ENCODE data around the gene ZMIZ2.
A peak's percentile ranks its signal among the peaks of the same experiment; 100 is the strongest.
"Not testable (repeated sequence)": the region's sequence is repeated elsewhere in the genome, so short reads cannot be mapped to it uniquely, and the experiment has no call there.

ZMIZ2 gene

DNA sequence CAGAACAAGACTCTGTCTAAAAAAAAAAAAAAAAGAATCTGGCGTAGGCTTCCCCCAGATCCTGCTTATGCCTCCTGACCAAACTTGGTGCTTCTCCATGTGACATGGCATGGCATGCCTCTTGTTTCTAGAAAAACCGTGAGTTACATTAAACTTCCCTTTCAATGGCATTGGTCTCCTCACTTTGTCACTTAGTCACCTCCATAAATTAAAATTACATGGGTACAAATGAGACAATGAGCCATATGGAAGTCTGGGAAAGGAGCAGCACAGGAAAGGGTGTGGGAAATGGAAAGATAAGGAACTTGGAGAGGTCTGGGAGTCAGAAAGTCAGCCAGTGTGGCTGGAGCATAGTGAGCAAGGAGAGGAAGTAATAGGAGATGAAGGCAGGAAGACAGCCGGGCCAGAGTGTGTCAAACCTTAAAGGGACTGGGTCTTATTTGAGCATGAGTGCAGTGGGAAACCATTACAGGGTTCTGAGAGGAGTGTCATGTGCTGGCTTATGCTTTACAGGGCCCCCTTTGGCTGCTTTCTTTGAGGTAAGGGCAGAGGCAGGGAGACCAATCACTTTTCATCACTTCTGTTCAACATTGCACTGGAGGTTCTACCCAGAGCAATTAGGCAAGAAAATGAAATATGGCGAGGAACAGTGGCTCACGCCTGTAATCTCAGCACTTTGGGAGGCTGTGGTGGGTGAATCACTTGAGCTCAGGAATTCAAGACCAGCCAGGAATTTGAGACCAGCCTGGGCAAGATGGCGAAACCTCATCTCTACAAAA is 21.3 kb upstream of the ZMIZ2 start:
- DNase-seq (ENCODE audit: low spot score), result peak; percentile 69

DNA sequence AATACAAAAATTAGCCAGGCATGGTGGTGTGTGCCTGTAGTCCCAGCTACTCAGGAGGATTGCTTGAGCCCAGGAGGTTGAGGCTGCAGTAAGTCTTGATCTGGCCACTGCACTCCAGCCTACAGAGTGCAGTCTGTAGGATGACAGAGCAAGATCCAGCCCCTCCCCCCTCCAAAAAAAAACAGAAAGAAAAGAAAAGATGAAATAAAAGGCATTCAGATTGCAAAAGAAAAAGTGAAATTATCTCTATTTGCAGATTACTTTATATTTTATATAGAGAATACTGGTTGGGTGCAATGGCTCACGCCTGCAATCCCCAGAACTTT is 20.7 kb upstream of the ZMIZ2 start:
- no peak for DNase-seq (ENCODE audit: low spot score)

- no peak for DNase-seq (ENCODE audit: low spot score)
These were observed 18.6 kb upstream of the ZMIZ2 start for GRCh38 chr7:44729949-44730590.

- not testable (repeated sequence) for DNase-seq (ENCODE audit: low spot score)
These were observed 15.7 kb upstream of the ZMIZ2 start for GRCh38 chr7:44732971-44733370.

DNA sequence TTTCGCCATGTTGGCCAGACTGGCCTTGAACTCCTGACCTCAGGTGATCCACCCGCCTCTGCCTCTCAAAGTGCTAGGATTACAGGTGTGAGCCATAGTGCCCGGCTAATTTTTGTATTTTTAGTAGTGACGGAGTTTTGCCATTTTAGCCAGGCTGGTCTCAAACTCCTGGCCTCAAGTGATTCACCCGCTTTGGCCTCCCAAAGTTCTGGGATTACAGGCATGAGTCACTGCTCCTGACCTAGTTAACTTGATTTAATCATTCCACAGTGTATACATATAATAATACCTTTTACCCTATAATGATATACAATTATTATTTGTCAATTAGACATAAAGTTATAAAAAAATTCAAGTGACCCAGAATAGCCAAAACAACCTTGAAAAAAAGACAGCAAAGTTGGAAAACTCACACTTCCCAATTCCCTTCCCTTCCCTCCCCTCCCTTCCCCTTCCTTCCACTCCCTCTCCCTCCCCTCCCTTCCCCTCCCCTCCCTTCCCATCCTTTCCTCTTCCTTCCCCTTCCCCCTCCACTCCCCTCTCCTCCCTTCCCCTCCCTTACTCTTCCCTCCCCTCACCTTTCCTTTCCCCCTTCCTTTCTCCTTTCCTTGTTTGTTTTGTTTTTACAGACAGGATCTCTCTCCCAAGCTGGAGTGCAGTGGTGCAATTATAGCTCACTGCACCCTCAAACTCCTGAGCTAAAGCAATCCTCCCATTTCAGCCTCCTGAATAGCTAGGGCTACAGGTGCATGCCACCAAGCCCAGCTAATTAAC is 14.8 kb upstream of the ZMIZ2 start:
- DNase-seq (ENCODE audit: low spot score), result no peak

- DNase-seq (ENCODE audit: low spot score), result peak; percentile 71
These were observed 13.1 kb upstream of the ZMIZ2 start for GRCh38 chr7:44735403-44736165.

DNA sequence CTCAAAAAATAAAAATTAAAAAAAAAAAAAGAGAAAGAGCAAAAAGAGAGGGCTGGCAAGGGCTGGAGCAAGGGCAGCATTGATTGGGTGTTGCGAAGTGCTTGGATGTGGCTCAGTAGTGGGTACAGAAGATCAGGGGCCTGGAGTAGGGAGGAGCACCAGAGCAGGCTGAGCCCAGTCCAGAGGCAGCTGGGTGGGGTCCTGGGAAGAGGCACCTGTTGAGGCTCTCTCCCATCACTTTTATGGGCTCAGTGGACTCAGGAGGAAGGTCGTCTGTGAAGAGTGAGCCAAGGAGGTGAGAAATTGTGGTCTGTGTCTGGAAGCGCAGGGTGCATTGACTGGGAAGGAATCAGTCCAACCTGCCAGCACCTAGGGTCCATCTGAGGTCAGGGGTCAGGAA is 11.8 kb upstream of the ZMIZ2 start:
- DNase-seq (ENCODE audit: low spot score), result no peak

DNA sequence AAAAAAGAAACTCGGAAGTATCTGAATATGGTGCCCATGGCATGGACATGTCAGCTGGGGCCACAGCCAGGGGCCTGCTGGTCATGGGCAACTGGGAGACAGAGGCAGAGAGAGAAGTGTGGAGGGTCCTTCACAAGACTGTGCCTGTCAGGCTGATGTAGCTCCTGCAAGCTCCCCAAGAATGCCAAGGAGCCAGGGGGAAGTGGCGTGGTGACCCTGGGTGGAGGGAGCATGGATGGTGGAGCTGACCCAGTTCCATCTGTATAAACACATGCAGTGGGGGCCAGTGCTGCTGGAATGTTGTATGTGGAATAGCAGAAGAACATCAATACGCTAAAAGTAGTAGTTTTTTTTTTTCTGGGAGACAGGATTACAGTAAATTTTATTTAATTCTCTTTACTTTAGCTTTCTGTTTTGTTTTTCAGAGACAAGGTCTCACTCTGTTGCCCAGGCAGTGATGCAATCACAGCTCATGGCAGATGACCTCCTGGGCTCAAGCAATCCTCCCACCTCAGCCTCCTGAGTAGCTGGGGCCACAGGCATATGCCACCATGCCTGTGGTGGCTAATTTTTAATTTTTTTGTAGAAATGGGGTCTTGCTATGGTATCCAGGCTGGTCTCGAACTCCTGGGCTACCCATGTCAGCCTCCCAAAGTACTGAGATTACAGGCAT is 10.5 kb upstream of the ZMIZ2 start:
- no peak for DNase-seq (ENCODE audit: low spot score)

- no peak for DNase-seq (ENCODE audit: low spot score)
These were observed 9.6 kb upstream of the ZMIZ2 start for GRCh38 chr7:44738876-44739665.

DNA sequence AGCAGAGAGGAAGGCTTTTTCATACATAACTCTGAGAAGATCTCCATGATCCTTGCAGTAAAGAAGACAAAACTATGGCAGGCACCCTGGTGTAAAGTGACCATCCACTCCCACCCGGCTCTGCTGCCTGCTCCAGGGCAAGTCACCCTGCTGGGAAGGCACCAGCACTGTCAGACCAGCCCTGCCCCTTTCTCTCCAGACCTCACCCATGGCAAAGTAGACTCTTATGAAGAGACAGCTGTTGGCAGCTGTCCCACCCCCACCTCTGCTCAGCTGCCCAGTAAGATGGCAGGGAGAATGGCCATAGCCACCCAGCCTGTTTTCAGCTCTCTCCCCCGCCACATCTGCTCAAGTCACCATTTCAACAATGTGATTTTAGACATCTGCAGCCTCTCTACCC is 8.6 kb upstream of the ZMIZ2 start:
- DNase-seq (ENCODE audit: low spot score), result no peak

GRCh38 chr7:44743750-44744149 is 4.9 kb upstream of the ZMIZ2 start:
- no peak for DNase-seq (ENCODE audit: low spot score)

DNA sequence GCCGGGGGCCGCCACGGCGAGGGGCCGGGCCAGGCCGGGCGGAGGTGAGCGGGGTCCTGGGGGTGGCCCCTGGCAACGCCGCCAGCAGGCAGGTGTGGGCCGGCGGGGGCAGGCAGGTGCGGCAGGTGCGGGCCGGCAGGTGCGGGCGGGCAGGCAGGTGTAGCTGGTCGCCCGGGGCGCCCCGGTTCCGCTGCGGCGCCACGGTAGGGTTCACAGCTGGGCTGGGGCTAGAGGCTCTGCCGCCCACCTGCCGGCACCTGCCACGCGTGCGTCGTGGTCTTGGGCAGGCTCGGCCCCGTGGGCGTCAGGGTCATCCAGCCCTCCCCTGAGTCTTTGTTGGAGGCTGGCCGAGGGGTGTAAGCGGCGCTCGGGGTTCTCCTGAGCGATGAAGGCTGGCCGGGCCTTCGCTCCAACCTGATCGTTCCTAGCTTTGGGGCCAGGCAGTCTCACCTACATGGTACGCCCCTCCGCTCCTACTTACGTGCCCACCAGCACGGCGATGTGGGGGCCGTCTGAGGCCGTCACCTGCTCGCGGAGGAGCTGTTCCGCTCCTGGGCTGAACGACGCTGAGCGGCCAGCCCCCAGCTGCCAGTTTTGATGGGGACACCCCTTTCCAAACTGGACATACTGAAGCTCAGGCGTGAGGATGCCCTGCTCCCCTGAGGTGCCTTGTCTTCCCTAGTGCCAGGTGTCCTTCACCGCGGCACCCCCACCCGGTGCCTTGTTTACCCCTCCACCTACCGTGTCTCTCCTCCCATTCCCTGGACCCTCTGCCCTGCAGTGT is 493 bp downstream of the ZMIZ2 start:
- no peak for DNase-seq (ENCODE audit: low spot score)

- DNase-seq (ENCODE audit: low spot score), result no peak
These were observed 1.3 kb downstream of the ZMIZ2 start for GRCh38 chr7:44749992-44750391.

GRCh38 chr7:44750424-44750823 is 1.8 kb downstream of the ZMIZ2 start:
- no peak for DNase-seq (ENCODE audit: low spot score)

DNA sequence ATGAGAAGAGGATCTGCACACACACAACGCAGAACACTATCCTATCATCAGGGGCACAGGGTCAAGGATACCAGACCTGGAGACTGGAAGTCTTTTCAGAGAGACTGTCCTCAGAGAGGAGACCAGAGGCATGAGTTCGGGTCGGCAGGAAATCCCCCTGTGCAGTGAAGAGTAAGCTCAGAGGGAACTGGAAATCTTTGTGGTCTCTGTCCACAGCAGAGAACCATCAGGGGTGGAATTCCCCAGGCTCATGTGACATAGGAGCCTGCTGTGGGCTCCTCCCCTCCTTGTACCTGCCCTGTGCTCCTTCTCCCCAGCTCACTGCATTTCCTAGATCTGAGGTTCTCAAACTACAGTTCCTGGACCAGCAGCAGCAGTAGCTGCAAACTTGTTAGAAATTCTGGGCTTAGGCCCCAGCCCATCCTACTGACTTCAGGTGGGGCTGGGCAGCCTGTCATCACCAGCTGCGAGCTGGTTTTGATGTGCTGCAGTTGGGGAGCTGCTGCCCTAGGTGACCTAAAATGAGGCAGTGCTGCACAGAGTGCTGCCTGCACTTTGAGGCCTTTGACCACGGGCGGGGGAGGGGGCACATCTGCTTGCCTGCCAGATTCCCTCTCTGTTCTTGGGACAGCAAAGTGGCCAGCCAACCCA is 2.4 kb downstream of the ZMIZ2 start:
- DNase-seq (ENCODE audit: low spot score), result no peak

- DNase-seq (ENCODE audit: low spot score), result no peak
These were observed 4.2 kb downstream of the ZMIZ2 start for GRCh38 chr7:44752822-44753221.

DNA sequence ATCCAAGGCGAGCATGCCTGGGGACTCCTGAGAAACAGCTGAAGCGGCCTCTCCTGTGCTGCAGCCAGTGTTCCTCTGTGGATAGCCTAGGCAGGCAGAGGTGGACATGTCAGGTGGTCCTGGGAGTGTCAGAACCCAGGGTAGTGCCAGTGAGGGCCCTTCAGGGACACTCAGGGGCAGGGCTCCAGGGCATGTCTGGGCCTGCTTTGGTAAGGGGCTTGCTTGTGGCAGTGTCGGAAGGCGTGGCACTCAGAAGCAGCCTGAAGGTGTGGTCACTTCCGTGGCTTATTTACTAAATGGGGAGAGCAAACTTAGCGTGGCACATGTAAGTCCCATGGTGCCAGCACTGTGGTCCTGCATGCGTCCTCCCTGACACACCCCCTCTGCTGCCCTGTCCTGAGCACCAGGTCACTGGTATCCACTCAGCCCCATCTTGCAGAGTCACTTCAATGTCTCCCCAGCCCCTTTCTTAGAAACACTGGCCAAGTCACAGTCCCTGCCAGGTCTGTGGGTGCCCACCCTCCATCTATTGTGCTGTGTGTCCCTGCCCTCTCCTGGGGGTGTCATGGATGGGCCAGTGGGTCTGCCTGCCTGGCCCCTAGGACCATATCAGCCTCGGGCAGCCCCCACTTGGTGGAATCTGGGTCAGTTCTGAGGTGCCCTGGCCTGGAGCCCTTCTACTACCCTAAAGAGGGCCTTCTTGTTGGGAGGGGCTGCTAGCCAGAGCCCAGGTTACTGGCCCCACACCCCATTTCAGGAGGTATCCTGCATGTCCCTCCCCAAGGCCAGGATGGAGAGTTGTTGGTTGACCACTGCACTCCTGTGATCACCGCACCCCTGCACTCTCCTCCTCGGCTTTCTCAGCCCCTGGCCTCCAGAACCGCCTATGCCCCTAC is 6.4 kb downstream of the ZMIZ2 start:
- peak; percentile 2 for DNase-seq (ENCODE audit: low spot score)
